CD4-positive, alpha-beta memory T cell (primary cell): ENCODE results near the gene ZHX3. TPM values are rescaled to one million over a fixed set of nuclear protein-coding genes. Genes with fewer than 3 reads are reported as not detected.

Source experiments
- CTCF ChIA-PET: fragments of 350-600 bp; sonication (Branson Sonifier 250); formaldehyde crosslinking; loops from one replicate; lab custom pipeline; 2021; ENCODE audit warnings: inconsistent platforms; ENCODE audit not compliant: partially characterized antibody; lab: Charles Lee
- POLR2A ChIA-PET: fragments of 350-600 bp; sonication (Branson Sonifier 250); formaldehyde crosslinking; loops from one replicate; lab custom pipeline; 2021; ENCODE audit not compliant: partially characterized antibody; lab: Charles Lee
- DNase-seq, 5 donors: peaks; one replicate each; pipeline versions ENCODE4 v3.0.0 to v3.0.0-alpha.2; 2020 to 2022; ENCODE audit warnings: mixed read lengths in 1 of 5
- H3K27ac ChIP-seq: one replicate; pipeline ENCODE4 v1.7.0; 2013; ENCODE audit warnings: low read depth, low read length
- H3K27me3 ChIP-seq: 2 replicates; pipeline ENCODE4 v1.7.0; 2013; ENCODE audit warnings: mild to moderate bottlenecking, low read length, moderate library complexity; ENCODE audit not compliant: insufficient read depth
- H3K36me3 ChIP-seq: 2 replicates; pipeline ENCODE4 v1.7.0; 2013; ENCODE audit warnings: mild to moderate bottlenecking, low read length, moderate library complexity; ENCODE audit not compliant: insufficient read depth
- H3K4me1 ChIP-seq: 2 replicates; pipeline ENCODE4 v1.7.0; 2013; ENCODE audit warnings: mild to moderate bottlenecking, low read length, moderate library complexity; ENCODE audit not compliant: insufficient read depth
- H3K4me3 ChIP-seq, 2 donors: one replicate each; pipeline ENCODE4 v1.7.0; 2013; ENCODE audit warnings: low read length in 2 of 2, mild to moderate bottlenecking in 1 of 2
- H3K9me3 ChIP-seq, 2 donors: one replicate each; pipeline ENCODE4 v1.7.0; 2013; ENCODE audit warnings: low read length in 2 of 2, control low read depth in 1 of 2; ENCODE audit not compliant: control insufficient read depth in 1 of 2
- H3K27ac Mint-ChIP-seq, 7 donors: one replicate each; pipeline ENCODE4 v1.8.0; 2020 to 2021; ENCODE audit warnings: mixed read lengths in 7 of 7, mild to moderate bottlenecking in 6 of 7, inconsistent platforms in 3 of 7, moderate library complexity in 3 of 7
- H3K27me3 Mint-ChIP-seq, 2 donors: one replicate each; pipeline ENCODE4 v1.8.0; 2020 to 2021; ENCODE audit warnings: mixed read lengths in 2 of 2
- H3K36me3 Mint-ChIP-seq, 2 donors: one replicate each; pipeline ENCODE4 v1.8.0; 2020 to 2021; ENCODE audit warnings: mixed read lengths in 2 of 2, inconsistent platforms in 1 of 2, mild to moderate bottlenecking in 1 of 2
- H3K4me1 Mint-ChIP-seq, 4 donors: one replicate each; pipeline ENCODE4 v1.8.0; 2020 to 2021; ENCODE audit warnings: mixed read lengths in 4 of 4, mild to moderate bottlenecking in 1 of 4
- H3K4me3 Mint-ChIP-seq, 8 donors: one replicate each; pipeline ENCODE4 v1.8.0; 2020 to 2021; ENCODE audit warnings: mixed read lengths in 8 of 8, mild to moderate bottlenecking in 7 of 8, moderate library complexity in 6 of 8, inconsistent platforms in 3 of 8
- H3K9me3 Mint-ChIP-seq, 8 donors: one replicate each; pipeline ENCODE4 v1.8.0; 2020 to 2021; ENCODE audit warnings: mixed read lengths in 8 of 8, mild to moderate bottlenecking in 5 of 8, inconsistent platforms in 3 of 8, moderate library complexity in 1 of 8
- intact Hi-C: fragments of 100-400 bp; cut with micrococcal nuclease; formaldehyde crosslinking; loops from one replicate; pipeline ENCODE4 v1.15.1; 2023
- polyA plus RNA-seq, 2 donors: library from polyadenylated mRNA; unstranded; fragments of 300-500 nt; fragmentation: Illumina TruSeq; gene quantifications; one replicate each; pipeline ENCODE4 v1.2.3, GENCODE V29; 2021
- total RNA-seq, 2 experiments: library from RNA; stranded (reverse); gene quantifications; one replicate each; pipeline ENCODE4 v1.2.3, GENCODE V29; 2021

Gene ZHX3
- total and polyA plus RNA-seq, 4 experiments from 2014 or later: 2.4 to 6.3 (median 5.5) TPM

- peak overlapping the region; percentile 82 for H3K4me3 ChIP-seq
- peaks cover 77% of the 10 kb centered on the region for H3K4me1 ChIP-seq
- H3K27me3 ChIP-seq: no peaks in the 10 kb centered on the region
- H3K27ac ChIP-seq: peak overlapping the region; percentile 84
- ChIA-PET POLR2A (interaction anchor here (0.7 to 16.2 kb wide), 11 partner anchors 15 to 183 kb away, joined by 3 to 753 read pairs (median 5); partner anchors contain the start of gene ZHX3), CTCF (interaction anchor here (1.3 to 9.9 kb wide), 6 partner anchors 12 to 200 kb away, joined by 4 to 178 read pairs (median 10); no protein-coding TSS in a partner anchor)
- no peaks in the 10 kb centered on the region for H3K36me3 ChIP-seq
- peak; percentile 49 to 80 (median 53) for DNase-seq
- H3K9me3 ChIP-seq: no peaks in the 10 kb centered on the region
- H3K4me1 Mint-ChIP-seq: peaks cover 59 to 86% (median 73%) of the 10 kb centered on the region in 4 donors
- H3K27ac Mint-ChIP-seq: peak overlapping the region; percentile 88 to 98 (median 93)
- no peaks in the 10 kb centered on the region for H3K27me3 Mint-ChIP-seq
- H3K36me3 Mint-ChIP-seq: peaks cover 0 to 16% of the 10 kb centered on the region in 2 donors
- peak overlapping the region; percentile 93 to 99 (median 96) for H3K4me3 Mint-ChIP-seq
- no peaks in the 10 kb centered on the region for H3K9me3 Mint-ChIP-seq
- intact Hi-C loops: loop anchor here (1.0 to 5.0 kb wide), 2 partner anchors 8 to 479 kb away; partner anchors contain the start of gene CHD6
These were observed 178.9 kb downstream of the ZHX3 start for GRCh38 chr20:41138475-41139226.

- Mint-ChIP-seq H3K4me3 (peak overlapping the region; percentile 93 to 99 (median 96)), H3K9me3 (no peaks in the 10 kb centered on the region), H3K27me3 (no peaks in the 10 kb centered on the region), H3K27ac (peak overlapping the region; percentile 88 to 98 (median 93)), H3K4me1 (peaks cover 52 to 79% (median 71%) of the 10 kb centered on the region in 4 donors), H3K36me3 (peaks cover 0 to 14% of the 10 kb centered on the region in 2 donors)
- Histone ChIP-seq H3K9me3 (no peaks in the 10 kb centered on the region), H3K27me3 (no peaks in the 10 kb centered on the region), H3K36me3 (no peaks in the 10 kb centered on the region), H3K27ac (peak overlapping the region; percentile 84), H3K4me1 (peaks cover 74% of the 10 kb centered on the region), H3K4me3 (peak overlapping the region; percentile 82)
- POLR2A ChIA-PET: interaction anchor here (0.7 to 16.2 kb wide), 11 partner anchors 16 to 183 kb away, joined by 3 to 753 read pairs (median 5); partner anchors contain the start of gene ZHX3
- intact Hi-C loops: loop anchor here (1.0 to 5.0 kb wide), 4 partner anchors 8 to 479 kb away; partner anchors contain the start of genes CHD6 and ZHX3
- CTCF ChIA-PET: interaction anchor here (1.3 to 9.9 kb wide), 8 partner anchors 13 to 201 kb away, joined by 4 to 178 read pairs (median 21); no protein-coding TSS in a partner anchor
- peak in 4 of 5 donors; percentile 59 to 68 (median 60) for DNase-seq
These were observed 179.7 kb downstream of the ZHX3 start for GRCh38 chr20:41137614-41138474.

GRCh38 chr20:41136680-41137613 is 180.6 kb downstream of the ZHX3 start, which contains the start of gene PLCG1:
Gene PLCG1 (plus strand): TSS chr20:41137543. CDS start chr20:41137642, 99 bp downstream.
- intact Hi-C loops: loop anchor here (1.0 to 5.0 kb wide), 3 partner anchors 20 to 480 kb away; partner anchors contain the start of genes CHD6 and ZHX3

DNA sequence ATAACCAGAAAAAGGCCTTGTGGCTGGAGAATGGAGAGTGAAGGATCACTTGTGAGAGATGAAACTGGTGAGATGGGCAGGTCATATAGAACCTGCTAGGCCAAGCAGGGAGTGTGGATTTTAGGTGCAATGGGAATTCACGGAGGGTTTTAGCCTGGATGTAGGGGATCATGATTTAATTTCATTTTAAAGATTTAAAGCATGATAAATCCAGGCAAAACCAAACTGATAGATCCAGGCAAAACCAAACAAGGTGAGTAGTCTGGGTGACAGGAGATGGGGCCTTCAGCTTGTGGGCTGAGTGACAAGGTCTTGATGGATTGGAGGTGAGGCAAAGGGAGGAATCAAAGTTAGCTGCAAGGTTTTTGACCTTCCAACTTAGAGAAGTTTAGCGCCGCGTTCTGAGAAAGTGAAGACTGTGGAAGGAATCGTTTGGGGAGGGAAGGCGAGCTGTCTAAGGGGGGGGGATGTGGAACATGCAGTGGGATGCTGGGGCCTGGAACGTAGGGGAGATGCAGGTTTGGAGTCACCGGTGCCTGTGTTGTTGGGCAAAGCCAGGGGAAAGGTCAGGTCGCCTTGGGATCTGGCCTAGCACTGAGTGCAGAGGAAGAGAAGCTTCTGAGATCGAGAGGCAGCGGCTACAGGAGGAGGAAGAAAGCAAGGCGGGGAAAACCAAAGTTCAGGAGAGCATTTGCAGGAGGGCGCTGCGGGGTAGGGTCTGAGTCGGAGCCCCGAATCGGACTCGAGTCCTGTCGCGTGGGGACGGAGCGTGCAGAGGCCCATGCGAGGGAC is 181.4 kb downstream of the ZHX3 start:
- peaks cover 56% of the 10 kb centered on the region for H3K4me1 ChIP-seq
- H3K27me3 Mint-ChIP-seq: no peaks in the 10 kb centered on the region
- peak overlapping the region; percentile 89 to 95 (median 92) for H3K4me3 Mint-ChIP-seq
- CTCF ChIA-PET: interaction anchor here (0.8 to 9.9 kb wide), 36 partner anchors 9 to 557 kb away, joined by 3 to 201 read pairs (median 6); partner anchors contain the start of genes LPIN3 and ZHX3
- no peaks in the 10 kb centered on the region for H3K27me3 ChIP-seq
- no peaks in the 10 kb centered on the region for H3K36me3 ChIP-seq
- H3K4me1 Mint-ChIP-seq: peaks cover 35 to 66% (median 54%) of the 10 kb centered on the region in 4 donors
- peak overlapping the region; percentile 89 to 98 (median 92) for H3K27ac Mint-ChIP-seq
- POLR2A ChIA-PET: interaction anchor here (1.1 to 16.2 kb wide), 7 partner anchors 17 to 204 kb away, joined by 3 to 753 read pairs (median 10); partner anchors contain the start of gene ZHX3
- no peaks in the 10 kb centered on the region for H3K9me3 ChIP-seq
- H3K9me3 Mint-ChIP-seq: no peaks in the 10 kb centered on the region
- H3K36me3 Mint-ChIP-seq: peaks cover 0 to 14% of the 10 kb centered on the region in 2 donors
- peak overlapping the region; percentile 73 for H3K27ac ChIP-seq
- intact Hi-C loops: loop anchor here (1.0 to 5.0 kb wide), 4 partner anchors 37 to 481 kb away; partner anchors contain the start of genes CHD6 and LPIN3
- DNase-seq: peak in 1 of 5 donors; percentile 22
- H3K4me3 ChIP-seq: peak overlapping the region in 1 of 2 donors; percentile 69

More at GRCh38 chr20:41136680-41137613, 180.6 kb downstream of the ZHX3 start, which contains the start of gene PLCG1:
- Histone ChIP-seq H3K27me3 (no peaks in the 10 kb centered on the region), H3K4me1 (peaks cover 65% of the 10 kb centered on the region), H3K36me3 (no peaks in the 10 kb centered on the region), H3K9me3 (no peaks in the 10 kb centered on the region), H3K4me3 (peak within 1 kb of the TSS; percentile 82), H3K27ac (peak within 1 kb of the TSS; percentile 84)
- DNase-seq: peak; percentile 79 to 87 (median 82)
- CTCF ChIA-PET: interaction anchor here (0.8 to 9.9 kb wide), 13 partner anchors 9 to 203 kb away, joined by 4 to 201 read pairs (median 30); partner anchors contain the start of gene LPIN3
- H3K27ac Mint-ChIP-seq: peak within 1 kb of the TSS; percentile 89 to 98 (median 95)
- peaks cover 0 to 14% of the 10 kb centered on the region in 2 donors for H3K36me3 Mint-ChIP-seq
- H3K27me3 Mint-ChIP-seq: no peaks in the 10 kb centered on the region
- POLR2A ChIA-PET: interaction anchor here (1.1 to 16.2 kb wide), 9 partner anchors 17 to 180 kb away, joined by 3 to 753 read pairs (median 11); partner anchors contain the start of gene ZHX3
- no peaks in the 10 kb centered on the region for H3K9me3 Mint-ChIP-seq
- peak within 1 kb of the TSS; percentile 93 to 99 (median 96) for H3K4me3 Mint-ChIP-seq
- H3K4me1 Mint-ChIP-seq: peaks cover 43 to 70% (median 62%) of the 10 kb centered on the region in 4 donors

DNA sequence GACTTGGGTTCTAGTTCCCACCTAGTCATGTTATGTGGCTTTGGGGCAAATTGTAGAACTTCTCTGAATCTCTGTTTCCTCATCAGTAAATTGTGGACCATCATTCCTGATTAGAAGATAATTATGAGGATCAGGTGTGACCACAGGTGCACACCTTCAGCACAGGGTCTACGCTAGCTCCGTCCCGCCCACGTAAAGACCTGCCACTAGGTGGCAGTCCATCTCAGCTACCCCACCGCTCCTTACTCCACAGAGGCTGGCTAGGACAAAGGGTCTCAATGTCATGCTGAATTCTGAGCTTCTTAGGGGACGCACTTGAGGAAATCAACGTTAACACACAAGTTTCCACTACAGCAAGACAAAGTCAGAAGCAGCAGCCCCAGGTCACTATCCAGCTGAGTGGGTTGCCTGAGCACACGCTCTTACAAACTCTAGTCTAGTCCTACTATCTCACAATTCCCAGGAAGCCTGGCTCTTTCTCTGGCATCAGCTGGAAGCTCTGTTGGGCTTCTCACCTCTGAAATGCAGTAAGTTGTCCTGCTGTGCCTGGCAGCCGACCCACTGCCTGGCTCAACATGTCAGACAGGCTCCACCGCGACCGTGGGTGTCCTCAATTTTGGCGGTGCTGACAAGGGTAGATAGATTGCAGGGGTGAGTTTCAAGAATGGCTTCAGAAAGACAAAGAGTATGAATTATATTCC is 182.2 kb downstream of the ZHX3 start:
- Mint-ChIP-seq H3K27me3 (no peaks in the 10 kb centered on the region), H3K27ac (peak overlapping the region; percentile 84 to 98 (median 92)), H3K4me3 (peak overlapping the region; percentile 89 to 95 (median 92)), H3K36me3 (peaks cover 0 to 14% of the 10 kb centered on the region in 2 donors), H3K4me1 (peaks cover 28 to 59% (median 47%) of the 10 kb centered on the region in 4 donors), H3K9me3 (no peaks in the 10 kb centered on the region)
- POLR2A ChIA-PET: interaction anchor here (0.9 to 16.2 kb wide), 7 partner anchors 18 to 204 kb away, joined by 3 to 753 read pairs (median 4); no protein-coding TSS in a partner anchor
- Histone ChIP-seq H3K27me3 (no peaks in the 10 kb centered on the region), H3K36me3 (no peaks in the 10 kb centered on the region), H3K27ac (no peak overlapping the region), H3K4me1 (peaks cover 49% of the 10 kb centered on the region), H3K9me3 (no peaks in the 10 kb centered on the region), H3K4me3 (no peak overlapping the region)
- intact Hi-C loops: loop anchor here (1.0 to 5.0 kb wide), 4 partner anchors 38 to 482 kb away; partner anchors contain the start of genes CHD6 and LPIN3
- DNase-seq: peak; percentile 58 to 68 (median 63)
- CTCF ChIA-PET: interaction anchor here (0.7 to 9.9 kb wide), 43 partner anchors 10 to 558 kb away, joined by 3 to 201 read pairs (median 4); partner anchors contain the start of genes LPIN3 and ZHX3
